ENCODE measurements around the gene RPS25.
A peak's percentile ranks its signal among the peaks of the same experiment; 100 is the strongest.

The RPS25 gene

DNA sequence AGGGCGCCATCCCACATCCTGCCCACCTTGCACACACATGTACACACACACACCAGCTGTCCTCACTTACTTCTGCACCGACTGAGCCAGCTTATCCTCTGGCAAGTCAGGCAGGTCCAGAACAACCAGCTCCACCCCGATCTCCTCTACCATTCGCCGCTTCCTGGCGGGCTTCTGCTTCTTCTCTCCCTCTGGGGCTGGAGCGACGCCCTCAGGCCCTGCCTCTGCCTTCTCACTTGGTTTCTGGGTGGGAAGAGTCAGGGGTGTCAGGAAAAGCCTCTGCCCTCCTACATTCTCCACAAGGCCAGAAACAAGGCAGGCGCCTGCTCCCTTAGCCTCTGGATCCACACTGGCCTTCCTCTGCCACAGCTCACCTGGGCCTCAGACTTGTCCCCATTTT lies 30.5 kb upstream of the RPS25 start:
- TF ChIP-seq, protein P1, sequence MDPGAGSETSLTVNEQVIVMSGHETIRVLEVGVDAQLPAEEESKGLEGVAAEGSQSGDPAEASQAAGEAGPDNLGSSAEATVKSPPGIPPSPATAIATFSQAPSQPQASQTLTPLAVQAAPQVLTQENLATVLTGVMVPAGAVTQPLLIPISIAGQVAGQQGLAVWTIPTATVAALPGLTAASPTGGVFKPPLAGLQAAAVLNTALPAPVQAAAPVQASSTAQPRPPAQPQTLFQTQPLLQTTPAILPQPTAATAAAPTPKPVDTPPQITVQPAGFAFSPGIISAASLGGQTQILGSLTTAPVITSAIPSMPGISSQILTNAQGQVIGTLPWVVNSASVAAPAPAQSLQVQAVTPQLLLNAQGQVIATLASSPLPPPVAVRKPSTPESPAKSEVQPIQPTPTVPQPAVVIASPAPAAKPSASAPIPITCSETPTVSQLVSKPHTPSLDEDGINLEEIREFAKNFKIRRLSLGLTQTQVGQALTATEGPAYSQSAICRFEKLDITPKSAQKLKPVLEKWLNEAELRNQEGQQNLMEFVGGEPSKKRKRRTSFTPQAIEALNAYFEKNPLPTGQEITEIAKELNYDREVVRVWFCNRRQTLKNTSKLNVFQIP (CRISPR knock-in tag; IDR thresholded peaks at IDR 0.05; ENCODE audit: borderline replicate concordance, low read depth) = no peak
- TF ChIP-seq OSR1 (CRISPR knock-in tag; IDR thresholded peaks at IDR 0.05) (no peak), GLIS3 (CRISPR knock-in tag; IDR thresholded peaks at IDR 0.05) (no peak), CREB5 (CRISPR knock-in tag; IDR thresholded peaks at IDR 0.05; ENCODE audit: low read depth) (no peak), ESRRG (CRISPR knock-in tag; IDR thresholded peaks at IDR 0.05) (no peak)
- TF ChIP-seq, protein P2, sequence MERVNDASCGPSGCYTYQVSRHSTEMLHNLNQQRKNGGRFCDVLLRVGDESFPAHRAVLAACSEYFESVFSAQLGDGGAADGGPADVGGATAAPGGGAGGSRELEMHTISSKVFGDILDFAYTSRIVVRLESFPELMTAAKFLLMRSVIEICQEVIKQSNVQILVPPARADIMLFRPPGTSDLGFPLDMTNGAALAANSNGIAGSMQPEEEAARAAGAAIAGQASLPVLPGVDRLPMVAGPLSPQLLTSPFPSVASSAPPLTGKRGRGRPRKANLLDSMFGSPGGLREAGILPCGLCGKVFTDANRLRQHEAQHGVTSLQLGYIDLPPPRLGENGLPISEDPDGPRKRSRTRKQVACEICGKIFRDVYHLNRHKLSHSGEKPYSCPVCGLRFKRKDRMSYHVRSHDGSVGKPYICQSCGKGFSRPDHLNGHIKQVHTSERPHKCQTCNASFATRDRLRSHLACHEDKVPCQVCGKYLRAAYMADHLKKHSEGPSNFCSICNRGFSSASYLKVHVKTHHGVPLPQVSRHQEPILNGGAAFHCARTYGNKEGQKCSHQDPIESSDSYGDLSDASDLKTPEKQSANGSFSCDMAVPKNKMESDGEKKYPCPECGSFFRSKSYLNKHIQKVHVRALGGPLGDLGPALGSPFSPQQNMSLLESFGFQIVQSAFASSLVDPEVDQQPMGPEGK (CRISPR knock-in tag; IDR thresholded peaks at IDR 0.05; ENCODE audit: borderline replicate concordance) = no peak
- ATAC-seq = no peak

- TF ChIP-seq SNAI2 (CRISPR knock-in tag; IDR thresholded peaks at IDR 0.05) (no peak), ZC3H10 (CRISPR knock-in tag; IDR thresholded peaks at IDR 0.05) (no peak), CREB5 (CRISPR knock-in tag; IDR thresholded peaks at IDR 0.05; ENCODE audit: low read depth) (no peak), TOX (CRISPR knock-in tag; IDR thresholded peaks at IDR 0.05; ENCODE audit: borderline replicate concordance) (no peak), CSDC2 (CRISPR knock-in tag; IDR thresholded peaks at IDR 0.05) (no peak), ISL1 (CRISPR knock-in tag; IDR thresholded peaks at IDR 0.05) (no peak), BACH2 (CRISPR knock-in tag; IDR thresholded peaks at IDR 0.05; ENCODE audit: borderline replicate concordance) (no peak)
- no peak for ATAC-seq
These were observed 29.1 kb upstream of the RPS25 start for GRCh38 chr11:119047205-119047604.

DNA sequence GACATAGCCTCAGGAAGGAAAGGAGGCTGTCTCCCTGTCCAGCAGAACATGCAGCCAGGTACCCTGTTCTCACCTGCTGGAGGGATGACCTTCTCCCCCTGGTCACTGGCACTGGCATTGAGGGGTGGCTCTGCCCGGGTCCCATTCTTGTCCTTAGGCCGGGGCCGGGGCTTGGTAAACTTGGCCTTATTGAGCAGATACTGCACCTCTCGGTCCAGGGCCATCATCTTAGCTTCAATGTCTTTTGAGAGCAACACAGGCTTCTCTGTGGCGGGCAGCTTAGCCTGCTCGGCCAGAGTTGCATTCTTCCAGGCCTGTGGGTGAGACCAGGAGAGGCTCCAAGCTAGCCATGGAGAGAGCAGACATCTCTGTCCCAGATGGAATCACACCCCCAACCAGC lies 28.3 kb upstream of the RPS25 start:
- no peak for ATAC-seq
- no peak for TF ChIP-seq GLIS3 (CRISPR knock-in tag; IDR thresholded peaks at IDR 0.05)

DNA sequence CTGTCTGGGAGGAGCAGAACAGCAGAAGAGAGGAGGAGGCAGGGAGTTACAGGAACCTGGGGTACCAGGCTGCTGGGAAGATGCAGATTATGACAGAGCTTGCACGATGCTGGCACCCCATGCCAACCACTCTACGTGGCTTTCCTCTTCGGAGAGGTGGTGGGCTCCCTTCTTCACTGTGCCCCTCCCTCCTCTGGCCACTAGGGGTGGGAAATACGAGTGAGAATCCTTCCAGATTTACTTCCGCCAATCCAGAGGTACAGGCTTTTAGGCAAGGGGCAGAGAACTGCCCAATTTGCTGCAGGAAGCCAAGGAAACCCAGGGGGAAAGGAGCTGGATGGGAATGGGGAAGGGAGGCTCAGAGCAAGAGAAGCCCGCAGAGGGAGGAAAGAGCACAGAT lies 26.6 kb upstream of the RPS25 start:
- ATAC-seq = peak; percentile 29; the same call in 1 of the 3 replicates
- TF ChIP-seq, protein P1 (CRISPR knock-in tag; IDR thresholded peaks at IDR 0.05; ENCODE audit: borderline replicate concordance, low read depth) = no peak
- TF ChIP-seq OSR1 (CRISPR knock-in tag; IDR thresholded peaks at IDR 0.05) (no peak), CSDC2 (CRISPR knock-in tag; IDR thresholded peaks at IDR 0.05) (no peak), ZNF8 (CRISPR knock-in tag; IDR thresholded peaks at IDR 0.05) (no peak), ZFP3 (CRISPR knock-in tag; IDR thresholded peaks at IDR 0.05) (no peak), ISL1 (CRISPR knock-in tag; IDR thresholded peaks at IDR 0.05) (no peak), ZNF70 (CRISPR knock-in tag; IDR thresholded peaks at IDR 0.05) (no peak), GLIS3 (CRISPR knock-in tag; IDR thresholded peaks at IDR 0.05) (no peak)
- TF ChIP-seq, protein P3, sequence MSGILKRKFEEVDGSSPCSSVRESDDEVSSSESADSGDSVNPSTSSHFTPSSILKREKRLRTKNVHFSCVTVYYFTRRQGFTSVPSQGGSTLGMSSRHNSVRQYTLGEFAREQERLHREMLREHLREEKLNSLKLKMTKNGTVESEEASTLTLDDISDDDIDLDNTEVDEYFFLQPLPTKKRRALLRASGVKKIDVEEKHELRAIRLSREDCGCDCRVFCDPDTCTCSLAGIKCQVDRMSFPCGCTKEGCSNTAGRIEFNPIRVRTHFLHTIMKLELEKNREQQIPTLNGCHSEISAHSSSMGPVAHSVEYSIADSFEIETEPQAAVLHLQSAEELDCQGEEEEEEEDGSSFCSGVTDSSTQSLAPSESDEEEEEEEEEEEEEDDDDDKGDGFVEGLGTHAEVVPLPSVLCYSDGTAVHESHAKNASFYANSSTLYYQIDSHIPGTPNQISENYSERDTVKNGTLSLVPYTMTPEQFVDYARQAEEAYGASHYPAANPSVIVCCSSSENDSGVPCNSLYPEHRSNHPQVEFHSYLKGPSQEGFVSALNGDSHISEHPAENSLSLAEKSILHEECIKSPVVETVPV (CRISPR knock-in tag; IDR thresholded peaks at IDR 0.05) = no peak
- TF ChIP-seq, protein P4, sequence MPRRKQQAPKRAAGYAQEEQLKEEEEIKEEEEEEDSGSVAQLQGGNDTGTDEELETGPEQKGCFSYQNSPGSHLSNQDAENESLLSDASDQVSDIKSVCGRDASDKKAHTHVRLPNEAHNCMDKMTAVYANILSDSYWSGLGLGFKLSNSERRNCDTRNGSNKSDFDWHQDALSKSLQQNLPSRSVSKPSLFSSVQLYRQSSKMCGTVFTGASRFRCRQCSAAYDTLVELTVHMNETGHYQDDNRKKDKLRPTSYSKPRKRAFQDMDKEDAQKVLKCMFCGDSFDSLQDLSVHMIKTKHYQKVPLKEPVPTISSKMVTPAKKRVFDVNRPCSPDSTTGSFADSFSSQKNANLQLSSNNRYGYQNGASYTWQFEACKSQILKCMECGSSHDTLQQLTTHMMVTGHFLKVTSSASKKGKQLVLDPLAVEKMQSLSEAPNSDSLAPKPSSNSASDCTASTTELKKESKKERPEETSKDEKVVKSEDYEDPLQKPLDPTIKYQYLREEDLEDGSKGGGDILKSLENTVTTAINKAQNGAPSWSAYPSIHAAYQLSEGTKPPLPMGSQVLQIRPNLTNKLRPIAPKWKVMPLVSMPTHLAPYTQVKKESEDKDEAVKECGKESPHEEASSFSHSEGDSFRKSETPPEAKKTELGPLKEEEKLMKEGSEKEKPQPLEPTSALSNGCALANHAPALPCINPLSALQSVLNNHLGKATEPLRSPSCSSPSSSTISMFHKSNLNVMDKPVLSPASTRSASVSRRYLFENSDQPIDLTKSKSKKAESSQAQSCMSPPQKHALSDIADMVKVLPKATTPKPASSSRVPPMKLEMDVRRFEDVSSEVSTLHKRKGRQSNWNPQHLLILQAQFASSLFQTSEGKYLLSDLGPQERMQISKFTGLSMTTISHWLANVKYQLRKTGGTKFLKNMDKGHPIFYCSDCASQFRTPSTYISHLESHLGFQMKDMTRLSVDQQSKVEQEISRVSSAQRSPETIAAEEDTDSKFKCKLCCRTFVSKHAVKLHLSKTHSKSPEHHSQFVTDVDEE (CRISPR knock-in tag; IDR thresholded peaks at IDR 0.05) = no peak
- TF ChIP-seq, protein P2 (CRISPR knock-in tag; IDR thresholded peaks at IDR 0.05; ENCODE audit: borderline replicate concordance) = no peak

Data from SK-N-SH treated with all-trans-retinoic acid at 6 μM for 48 hours (cell line).